ENCODE measurements around the gene SYNE1.
"Not testable (repeated sequence)": the region's sequence is repeated elsewhere in the genome, so short reads cannot be mapped to it uniquely, and the experiment has no call there.

SYNE1 gene

DNA sequence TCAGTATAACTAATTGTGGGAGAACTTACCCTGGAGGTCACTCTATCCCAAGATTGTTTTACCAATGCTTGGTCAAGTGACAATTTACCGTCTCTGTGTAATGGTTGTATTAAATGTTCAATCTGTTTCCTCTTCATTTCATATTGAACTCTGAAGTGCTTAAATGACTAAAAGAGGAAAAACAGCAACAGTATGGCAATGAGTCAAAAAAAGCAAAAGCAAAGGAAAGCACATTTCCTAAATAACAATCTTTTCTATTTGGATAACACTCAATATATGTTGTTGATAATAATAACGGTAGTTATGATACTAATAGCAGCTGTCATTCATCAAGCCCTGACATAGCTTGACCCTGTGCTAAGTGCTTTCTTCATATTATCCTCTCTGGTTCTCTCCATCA is 152.4 kb downstream of the SYNE1 start:
- no peak for FAIRE-seq

DNA sequence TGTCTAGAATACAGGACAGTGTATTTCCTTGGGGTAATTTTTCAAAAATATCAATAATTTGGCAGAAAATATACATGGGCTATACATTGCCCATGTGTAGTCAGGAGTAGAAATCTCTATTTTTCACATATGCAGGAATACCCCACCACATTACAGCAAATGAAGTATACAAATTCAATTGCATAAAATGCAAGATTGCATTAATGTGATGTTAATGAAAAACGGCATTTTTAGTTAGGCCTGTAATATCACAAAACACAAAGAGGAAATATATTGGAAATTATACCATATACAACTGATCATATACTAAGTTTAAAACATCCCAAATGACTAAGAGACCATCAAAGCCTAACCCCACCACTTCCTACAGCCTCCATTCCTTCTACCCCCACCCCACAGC is 154.9 kb downstream of the SYNE1 start:
- FAIRE-seq = no peak

DNA sequence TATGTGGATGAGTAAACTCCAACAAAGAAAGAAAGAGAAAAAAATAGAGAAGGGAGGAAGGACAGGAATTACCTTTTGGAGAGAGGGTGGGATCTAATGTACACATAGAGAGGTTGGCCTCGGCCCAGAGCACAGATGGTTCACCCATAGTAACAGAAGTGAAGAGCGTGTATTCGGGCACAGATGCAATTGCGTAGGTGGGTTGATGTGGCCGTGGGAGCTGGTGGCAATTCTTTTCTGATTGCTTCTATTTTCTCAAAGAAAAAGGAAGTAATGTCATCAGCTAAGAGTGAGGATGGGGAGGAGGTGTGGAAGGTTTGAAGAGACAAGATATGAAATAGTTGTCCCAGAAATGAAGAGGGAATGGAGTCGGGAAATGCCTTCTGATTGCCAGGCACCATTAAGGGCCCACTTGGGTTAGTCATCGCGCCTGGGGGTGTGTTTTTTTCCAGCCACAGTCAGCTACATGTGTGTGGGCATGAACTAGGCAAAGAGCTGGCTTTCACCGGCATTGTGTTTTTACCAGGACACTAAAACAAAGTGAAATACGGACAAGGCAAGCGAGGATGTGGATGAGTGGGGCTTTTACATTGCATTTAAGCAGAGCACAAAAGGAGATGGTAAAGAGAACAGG is 158.7 kb downstream of the SYNE1 start:
- FAIRE-seq = no peak

DNA sequence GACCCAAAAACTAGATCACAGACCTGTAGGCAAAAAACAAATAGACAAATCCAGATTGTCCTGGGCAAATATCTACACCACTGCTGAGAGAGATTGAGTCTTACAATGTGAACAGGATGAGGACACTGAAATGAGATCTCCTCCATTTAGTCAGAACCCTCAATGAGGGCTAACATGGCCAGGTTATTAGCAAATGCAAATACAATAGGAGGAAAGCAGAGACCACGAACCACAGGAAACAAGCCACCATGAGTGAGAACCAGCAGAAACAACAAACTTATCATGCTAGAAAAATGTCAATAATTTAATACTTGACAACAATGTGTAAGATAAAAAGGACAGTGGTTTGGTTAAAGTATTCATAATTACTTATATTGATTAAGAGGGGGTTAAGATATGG is 162.8 kb downstream of the SYNE1 start:
- FAIRE-seq = no peak

DNA sequence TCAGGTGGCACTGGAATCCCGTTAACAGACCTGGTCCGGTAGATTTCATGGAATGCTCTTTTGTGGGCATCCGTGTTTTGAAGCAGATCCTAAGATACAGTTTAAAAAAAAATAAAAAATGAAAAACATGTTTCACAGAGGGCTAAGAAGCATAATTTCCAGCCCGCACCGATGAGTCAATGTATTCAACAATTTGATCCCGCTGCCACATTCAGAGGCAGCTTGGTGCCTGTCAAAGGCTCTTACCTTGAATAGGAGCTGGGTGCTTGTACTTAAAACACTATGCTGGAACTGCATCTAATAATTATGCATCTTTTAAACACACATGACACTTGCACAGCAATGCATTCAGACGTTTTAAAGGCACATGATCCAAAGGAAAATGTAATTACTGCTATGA is 164.8 kb downstream of the SYNE1 start:
- no peak for FAIRE-seq

DNA sequence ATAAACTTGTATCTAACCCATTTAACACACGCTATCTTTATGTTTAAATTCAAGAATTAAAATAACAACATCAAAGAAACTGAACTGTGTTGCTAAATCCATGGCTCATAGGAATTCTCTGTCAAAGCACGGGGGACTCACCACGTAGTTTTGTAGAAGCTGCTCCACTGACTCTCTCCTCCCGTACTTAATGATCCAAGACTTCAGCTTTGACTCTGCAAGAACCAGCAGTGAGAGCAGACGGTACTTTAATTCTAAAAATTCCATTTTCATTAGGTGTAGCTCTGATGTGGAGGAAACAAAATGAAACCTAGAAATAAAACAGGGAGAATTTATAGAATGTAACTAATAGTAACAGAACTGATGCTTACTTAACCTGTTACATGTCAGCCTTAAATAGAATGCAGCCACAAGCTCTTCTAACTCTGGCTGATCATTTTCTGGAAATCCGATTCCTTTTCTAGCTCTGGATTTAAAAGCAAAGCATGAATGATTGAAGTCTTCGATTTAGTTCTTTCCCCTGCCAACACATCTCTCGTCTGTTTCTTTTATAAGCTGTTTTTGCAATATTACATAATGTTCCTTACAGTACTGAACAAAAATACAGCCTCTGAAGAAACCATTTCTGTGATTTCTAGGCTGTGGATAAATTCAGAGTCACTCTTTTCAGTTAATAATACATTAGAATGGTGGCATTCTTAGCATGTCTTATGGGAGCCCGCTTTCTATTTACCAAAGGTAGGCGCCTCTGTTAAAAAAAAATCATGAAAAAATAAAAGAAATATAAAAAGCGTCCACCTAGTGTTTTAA is 165.5 kb downstream of the SYNE1 start:
- FAIRE-seq = no peak

DNA sequence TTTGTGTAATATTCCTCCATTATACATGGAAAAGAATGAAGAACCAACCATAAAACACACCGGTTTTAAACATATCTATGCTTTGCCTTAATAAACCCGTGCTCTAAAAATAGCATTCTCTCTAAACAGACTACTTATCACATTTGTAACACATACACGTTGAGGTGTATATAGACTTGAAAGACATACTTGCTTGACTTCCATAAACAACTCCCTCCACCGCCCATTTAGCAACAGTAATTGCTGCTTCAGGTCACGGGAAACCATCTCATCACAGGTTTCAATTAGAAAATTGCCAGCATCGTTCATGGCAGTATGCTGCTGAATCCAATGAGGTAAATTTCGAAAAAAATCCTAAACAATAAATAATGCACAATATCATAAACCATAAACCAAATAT is 174.0 kb downstream of the SYNE1 start:
- FAIRE-seq = no peak

DNA sequence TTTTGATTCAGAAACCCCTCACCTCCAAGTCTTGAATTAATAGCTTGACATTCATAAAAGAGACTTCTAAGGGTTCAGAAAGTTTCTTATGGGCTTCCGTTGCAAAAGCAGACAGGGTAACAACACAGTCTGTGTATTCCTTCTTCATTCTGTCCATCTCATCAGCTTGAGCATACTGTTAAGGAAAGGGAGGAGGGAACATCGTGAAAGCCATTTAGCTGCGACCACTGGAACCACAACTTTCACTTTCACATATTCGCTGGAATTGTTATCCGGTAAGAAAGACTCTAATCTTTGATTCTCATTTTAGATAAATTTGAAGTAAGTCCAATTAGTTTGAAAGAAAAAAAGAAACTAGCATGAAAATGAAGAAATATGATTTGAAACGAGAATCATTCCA is 174.4 kb downstream of the SYNE1 start:
- FAIRE-seq = no peak

DNA sequence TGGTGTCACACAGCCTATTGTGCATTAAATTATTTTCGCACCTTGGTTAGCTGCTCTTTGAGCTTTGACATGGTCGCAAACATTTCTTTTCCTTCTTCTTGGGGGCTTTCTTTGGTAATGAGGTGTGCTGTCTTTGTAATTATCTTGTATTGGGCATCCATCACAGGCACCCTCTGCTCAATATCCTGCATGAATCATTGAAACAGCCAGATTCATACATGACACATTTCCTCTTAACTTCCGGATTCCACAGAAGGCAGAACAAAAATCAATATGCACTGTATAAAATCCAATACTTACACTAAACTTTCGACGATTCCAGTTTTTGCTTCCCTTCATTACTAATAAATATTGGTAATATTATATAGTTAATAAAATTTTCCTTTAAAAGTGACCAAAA is 175.6 kb downstream of the SYNE1 start:
- FAIRE-seq = no peak

DNA sequence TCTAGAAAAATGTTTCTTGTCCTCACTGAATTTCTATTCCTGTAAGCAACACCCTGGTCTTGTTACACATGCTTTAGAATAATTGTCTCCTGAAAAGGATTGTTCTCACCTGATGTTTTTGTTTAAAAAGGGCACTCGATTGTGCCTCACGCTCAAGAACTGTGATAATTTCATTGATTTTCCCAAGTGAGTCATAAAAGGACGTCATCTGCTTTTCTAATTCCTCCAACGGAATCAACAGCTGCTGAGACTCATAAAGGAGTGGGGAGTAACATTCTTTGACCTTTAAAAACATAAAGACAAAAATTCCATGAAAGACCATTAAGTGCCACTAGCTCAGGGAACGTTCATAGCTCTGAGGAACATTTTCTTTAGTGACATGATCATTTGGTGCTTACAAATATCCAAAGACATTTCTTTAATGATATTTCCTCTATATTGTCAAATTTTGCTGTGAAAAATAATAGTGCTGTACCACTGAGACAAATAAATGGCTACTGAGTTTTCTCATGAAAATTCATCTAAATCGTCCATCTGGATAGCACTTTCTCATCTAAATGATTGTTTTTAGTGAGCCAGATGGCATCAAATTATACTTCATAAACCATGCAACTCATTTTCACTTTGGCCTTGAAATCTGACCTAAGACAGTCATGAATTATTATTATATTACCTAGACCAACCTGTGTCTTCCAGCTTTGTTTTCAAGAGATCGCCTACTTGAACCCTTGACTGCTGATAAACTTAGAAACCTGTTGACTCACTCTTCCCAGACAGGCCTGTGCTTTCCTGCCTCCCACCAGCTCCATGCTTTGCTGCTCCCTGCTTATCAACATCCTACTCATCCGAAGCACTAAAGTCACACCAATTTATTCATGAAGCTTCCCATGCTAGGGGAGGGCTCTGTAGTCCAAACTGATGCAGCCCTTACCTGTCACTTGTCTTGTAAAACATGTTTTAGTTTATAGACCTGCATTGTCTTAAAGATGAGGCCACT is 178.2 kb downstream of the SYNE1 start:
- no peak for FAIRE-seq

DNA sequence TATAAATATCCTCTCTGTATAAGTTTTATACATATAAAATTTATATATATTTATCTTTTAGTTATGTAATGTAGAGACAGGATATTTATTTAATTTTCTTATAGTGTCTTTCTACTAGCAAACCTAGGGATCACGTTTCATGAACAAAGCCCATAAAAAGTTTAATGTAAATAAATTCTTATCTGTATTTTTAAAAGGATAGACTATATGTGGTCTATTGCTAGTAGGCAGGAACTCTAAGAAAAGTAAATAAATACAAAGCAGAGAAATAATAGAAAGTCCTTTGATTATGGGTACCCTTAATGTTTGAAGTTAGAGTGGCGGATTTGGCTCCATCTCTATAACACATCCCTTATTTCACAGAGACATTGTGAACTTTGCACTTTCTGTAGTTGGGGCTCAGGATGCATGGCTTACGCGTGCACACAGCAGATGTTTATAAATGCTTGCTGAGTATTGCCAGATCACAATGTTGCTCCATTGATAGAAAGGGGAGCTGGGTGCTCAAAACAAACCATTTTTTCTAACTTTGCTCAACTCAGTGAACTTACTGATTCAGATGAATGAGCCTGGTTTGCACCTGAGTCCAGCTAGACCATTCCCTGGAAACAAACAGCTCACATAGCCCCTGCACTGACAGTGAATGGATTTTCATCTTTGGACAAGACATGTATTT is 179.1 kb downstream of the SYNE1 start:
- no peak for FAIRE-seq

DNA sequence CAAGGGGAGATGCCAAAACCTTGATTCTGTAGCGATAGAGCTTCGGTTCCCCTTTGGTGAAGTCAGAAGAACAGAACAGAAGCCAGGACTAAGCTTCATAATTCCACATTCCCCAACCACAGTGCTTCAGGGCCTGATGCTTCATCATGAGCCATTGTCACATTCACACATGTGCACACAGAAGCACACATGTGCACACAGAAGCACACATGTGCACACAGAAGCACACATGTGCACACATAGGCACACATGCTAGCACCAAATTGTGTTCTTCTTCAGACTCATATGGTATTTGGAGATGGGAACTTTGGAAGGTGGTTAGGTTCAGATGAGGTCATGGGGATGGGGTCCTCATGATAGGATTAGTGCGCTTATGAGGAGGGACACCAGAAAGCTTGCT is 183.2 kb downstream of the SYNE1 start:
- no peak for FAIRE-seq

DNA sequence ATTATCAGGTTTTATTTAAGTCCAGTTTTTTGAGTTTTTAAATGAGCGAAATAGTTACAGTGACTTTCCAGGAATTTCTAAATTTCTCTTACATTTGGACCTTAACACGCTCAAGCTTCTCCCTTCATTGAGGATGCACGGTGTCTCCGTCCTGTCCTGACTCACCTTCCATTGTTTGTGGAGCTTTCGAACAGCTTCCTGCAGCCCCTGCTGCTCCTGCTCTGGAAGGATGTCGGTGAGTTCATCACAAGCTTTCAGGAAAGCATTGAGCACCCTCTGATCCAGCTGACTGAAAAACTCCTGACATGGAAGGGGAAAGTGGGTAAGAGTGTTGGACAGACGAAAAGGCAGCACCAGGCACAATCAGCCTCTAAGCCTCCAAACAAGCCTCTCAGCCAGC is 183.7 kb downstream of the SYNE1 start:
- no peak for FAIRE-seq

DNA sequence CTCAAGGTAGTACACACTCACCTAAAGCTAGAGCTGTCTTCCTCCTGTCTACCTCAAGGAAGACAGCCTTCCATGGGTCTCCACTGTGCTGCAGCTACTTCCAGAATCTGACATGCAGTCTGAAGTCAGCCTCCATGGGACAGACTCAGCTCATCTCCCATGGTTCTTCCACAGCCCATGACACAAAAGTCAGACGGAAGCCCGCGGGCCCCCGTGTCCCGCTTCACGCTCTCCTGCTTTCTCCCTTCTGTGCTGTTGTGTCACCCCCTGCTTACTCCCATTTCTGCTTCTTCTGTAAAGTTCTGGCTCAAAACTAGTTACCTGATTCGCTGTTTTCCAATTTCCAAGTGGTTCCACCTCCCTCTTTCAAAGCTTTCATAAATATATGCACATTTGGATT is 184.5 kb downstream of the SYNE1 start:
- FAIRE-seq = no peak

DNA sequence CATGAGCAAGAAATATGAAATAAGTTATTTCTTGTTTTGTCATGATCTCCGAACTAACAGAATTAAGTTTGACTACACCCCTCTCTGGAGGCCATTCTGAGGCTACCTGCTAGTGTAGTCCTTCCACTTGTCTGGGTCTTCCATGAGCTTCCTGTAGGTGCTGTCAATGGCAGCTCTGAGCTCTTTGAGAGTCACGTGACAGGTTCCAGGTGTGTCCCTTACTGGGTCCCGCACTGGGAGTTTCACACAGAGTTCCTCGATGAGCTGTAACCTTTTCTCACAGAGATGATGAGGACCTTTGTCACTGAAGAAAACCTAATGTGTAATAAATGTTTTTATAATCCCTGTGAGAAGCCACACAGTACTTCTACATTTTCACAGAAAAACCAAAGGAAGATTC is 186.6 kb downstream of the SYNE1 start:
- no peak for FAIRE-seq

DNA sequence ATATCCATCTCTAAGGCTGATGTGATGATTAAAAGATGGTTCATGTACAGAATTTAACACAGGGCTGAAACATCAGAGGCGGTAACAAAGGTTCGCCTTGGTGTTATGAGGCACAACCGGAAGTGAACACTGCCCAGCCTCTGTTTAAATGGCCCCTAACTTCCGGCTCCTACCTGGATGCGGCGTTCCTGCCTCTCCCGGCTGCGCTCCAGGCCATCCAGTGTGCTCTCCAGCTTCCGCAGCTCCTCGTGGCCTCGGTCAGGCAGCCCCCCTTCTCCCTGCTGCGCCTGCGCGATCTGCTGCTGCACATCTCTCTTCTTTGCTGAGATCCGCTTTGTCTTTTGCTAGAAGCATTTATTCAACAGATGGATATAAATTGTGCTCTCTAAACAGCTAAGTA is 195.3 kb downstream of the SYNE1 start:
- no peak for FAIRE-seq

DNA sequence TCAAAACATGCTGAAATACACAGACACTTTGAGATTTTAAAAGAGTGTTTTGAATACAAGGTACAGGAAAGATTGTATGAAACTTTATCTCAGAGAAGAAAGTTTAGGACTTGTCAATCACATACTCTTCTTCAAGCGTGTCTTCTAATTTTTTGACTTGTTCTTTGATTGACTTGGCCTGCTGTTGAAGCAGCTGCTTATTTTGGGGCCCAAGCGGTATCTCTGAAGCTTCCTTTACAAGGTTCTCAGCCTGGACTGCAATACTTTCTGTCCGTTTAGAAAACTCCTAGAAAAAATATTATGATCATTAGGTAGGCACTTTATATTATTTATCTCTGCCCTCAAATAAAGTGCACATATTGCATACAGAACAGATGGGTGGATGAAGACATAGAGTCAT is 201.3 kb downstream of the SYNE1 start:
- no peak for FAIRE-seq

DNA sequence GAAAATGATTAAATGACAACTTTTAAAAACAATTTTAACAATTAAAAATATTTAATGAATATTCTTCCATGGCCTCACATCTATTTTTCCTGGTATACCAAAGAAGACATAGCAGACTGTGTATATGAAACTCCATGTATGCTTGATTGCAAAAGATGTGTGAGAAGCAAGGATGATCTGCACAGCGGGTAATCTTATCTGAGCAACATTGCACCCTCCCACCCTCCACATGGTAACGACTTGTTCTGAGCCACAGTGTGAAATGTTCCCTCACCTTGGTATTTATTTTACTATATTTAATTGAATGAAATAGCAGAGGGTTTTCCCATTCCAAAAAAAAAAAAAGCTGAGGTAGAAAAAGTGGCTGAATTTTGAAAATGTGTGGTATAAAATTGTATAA is 204.4 kb downstream of the SYNE1 start:
- FAIRE-seq = no peak

DNA sequence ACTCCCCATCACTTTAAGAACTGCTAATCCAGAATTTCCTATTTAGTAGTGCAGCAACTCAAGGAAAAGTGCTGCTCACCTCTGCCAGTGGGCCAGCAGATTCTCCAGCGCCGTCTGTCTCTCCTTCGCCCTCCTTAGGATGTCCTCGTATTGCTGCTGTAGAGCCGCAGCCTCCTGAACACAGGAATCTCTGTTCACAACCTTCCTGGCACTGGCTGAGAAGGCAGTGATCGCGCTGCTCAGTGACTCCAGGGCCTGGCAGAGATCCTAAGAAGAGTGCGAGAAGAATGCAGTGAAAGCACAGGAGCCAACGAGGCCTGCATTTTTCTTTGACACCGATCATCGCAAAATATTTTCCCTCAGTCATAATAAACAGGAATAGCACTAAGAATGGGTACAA is 209.0 kb downstream of the SYNE1 start:
- FAIRE-seq = no peak

DNA sequence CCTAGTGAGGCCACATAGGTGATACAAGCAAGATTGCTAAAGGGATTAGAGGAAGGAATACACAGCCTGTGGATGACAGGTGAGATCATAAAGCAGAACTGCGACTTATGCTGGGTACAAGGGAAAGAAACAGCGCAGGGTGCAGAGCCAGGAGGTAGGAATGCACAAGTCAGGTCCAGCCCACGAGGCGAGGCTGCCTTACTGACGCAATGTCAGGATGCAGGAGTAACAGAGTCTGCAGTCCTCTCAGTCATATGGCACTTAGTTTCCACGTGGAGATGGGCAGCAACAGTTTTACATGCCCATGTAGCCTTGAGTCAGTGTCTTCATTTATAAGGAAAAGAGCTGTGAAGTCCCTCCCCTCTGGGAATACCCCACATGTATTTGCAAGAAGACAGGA is 210.9 kb downstream of the SYNE1 start:
- FAIRE-seq = no peak

DNA sequence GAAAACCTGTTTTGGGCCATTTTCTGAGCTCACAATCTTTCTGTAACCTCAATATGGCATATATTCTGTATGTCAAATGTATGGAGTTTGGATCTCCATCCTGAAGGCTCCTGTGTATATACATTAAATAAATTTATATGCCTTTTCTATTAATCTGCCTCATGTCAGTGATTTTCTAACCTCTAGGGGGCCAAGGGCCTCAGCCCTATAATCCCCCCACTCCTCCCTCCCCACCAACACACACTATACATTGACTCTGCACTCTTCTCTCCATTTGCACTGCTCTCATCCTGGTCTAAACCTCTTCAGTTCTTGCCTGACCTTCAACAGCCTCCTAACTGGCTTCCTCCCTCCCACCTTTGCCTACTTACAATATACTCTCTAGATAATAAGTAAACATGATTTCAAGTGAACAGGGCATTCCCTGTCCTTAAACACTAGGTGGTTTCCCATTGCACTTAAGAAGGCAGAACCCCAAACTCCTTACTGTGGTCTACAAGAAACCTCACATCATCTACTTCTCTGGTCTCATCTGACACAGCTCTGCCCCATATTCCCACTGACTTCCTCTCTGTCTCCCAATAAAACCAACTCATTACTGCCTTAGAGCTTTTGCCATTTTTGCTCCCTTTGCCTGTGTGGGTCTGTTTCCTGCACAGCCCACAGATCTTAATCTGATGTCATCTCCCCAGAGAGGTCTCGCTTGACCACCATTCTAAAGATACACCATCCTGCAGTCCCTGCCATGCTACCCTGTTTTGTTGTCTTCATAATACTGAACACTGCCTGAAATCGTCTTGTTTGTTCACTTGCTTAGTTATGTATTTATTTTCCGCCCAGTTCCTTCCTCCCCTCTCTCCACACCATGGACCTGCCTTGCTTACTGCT is 213.7 kb downstream of the SYNE1 start:
- FAIRE-seq = no peak

DNA sequence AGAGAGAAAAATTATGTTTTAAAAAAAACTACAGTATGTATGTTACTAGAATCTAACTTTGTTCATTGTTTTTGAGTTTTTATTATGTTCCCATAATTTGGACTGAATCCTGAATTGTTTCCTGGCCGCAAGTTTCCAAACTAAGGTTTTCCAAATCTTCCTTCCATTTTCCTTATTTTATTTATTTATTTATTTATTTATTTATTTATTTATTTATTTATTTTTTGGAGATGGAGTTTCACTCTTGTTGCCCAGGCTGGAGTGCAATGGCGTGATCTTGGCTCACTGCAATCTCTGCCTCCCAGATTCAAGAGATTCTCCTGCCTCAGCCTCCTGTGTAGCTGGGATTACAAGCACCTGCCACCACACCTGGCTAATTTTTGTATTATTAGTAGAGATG is 215.7 kb downstream of the SYNE1 start:
- not testable (repeated sequence) for FAIRE-seq
